ENCODE data around the gene ZNF438.

ZNF438 gene

GRCh38 chr10:30822693-30823465 lies 208.8 kb downstream of the ZNF438 start:
- no peak overlapping the region for H3K27ac ChIP-seq (replicated peaks)
- TF ChIP-seq POLR2AphosphoS5 (IDR thresholded peaks at IDR 0.05; ENCODE audit: low read depth) (no peak), CTCF (IDR thresholded peaks at IDR 0.05; ENCODE audit: insufficient read depth, low read length) (no peak), SPI1 (IDR thresholded peaks at IDR 0.05; ENCODE audit: borderline replicate concordance, low read depth) (no peak), GABPA (IDR thresholded peaks at IDR 0.05; ENCODE audit: low read depth) (no peak), REST (IDR thresholded peaks at IDR 0.05; ENCODE audit: insufficient replicate concordance, low read depth) (no peak)
- no peak overlapping the region for H3K4me3 ChIP-seq (replicated peaks; ENCODE audit: insufficient read depth, low read length)
- no peaks in the 10 kb centered on the region for H3K27me3 ChIP-seq (ENCODE audit: insufficient read depth, poor library complexity, severe bottlenecking)
- no peak for DNase-seq (ENCODE audit: low read depth in 1 of 2, low spot score in 1 of 2)

GRCh38 chr10:30821994-30822692 lies 209.5 kb downstream of the ZNF438 start:
- DNase-seq (ENCODE audit: low read depth in 1 of 2, low spot score in 1 of 2) = no peak
- no peak for TF ChIP-seq REST (IDR thresholded peaks at IDR 0.05; ENCODE audit: insufficient replicate concordance, low read depth)
- no peak for TF ChIP-seq GABPA (IDR thresholded peaks at IDR 0.05; ENCODE audit: low read depth)
- no peak for TF ChIP-seq CTCF (IDR thresholded peaks at IDR 0.05; ENCODE audit: insufficient read depth, low read length)
- no peak for TF ChIP-seq POLR2AphosphoS5 (IDR thresholded peaks at IDR 0.05; ENCODE audit: low read depth)
- no peak for TF ChIP-seq SPI1 (IDR thresholded peaks at IDR 0.05; ENCODE audit: borderline replicate concordance, low read depth)
- Histone ChIP-seq H3K27me3 (ENCODE audit: insufficient read depth, poor library complexity, severe bottlenecking) (no peaks in the 10 kb centered on the region), H3K27ac (replicated peaks) (no peak overlapping the region), H3K4me3 (replicated peaks; ENCODE audit: insufficient read depth, low read length) (no peak overlapping the region)

- H3K4me3 ChIP-seq (replicated peaks; ENCODE audit: insufficient read depth, low read length) = no peak overlapping the region
- TF ChIP-seq GABPA (IDR thresholded peaks at IDR 0.05; ENCODE audit: low read depth) (no peak), REST (IDR thresholded peaks at IDR 0.05; ENCODE audit: insufficient replicate concordance, low read depth) (no peak), CTCF (IDR thresholded peaks at IDR 0.05; ENCODE audit: insufficient read depth, low read length) (no peak), SPI1 (IDR thresholded peaks at IDR 0.05; ENCODE audit: borderline replicate concordance, low read depth) (no peak), POLR2AphosphoS5 (IDR thresholded peaks at IDR 0.05; ENCODE audit: low read depth) (no peak)
- no peaks in the 10 kb centered on the region for H3K27me3 ChIP-seq (ENCODE audit: insufficient read depth, poor library complexity, severe bottlenecking)
- no peak overlapping the region for H3K27ac ChIP-seq (replicated peaks)
- no peak for DNase-seq (ENCODE audit: low read depth in 1 of 2, low spot score in 1 of 2)
Measured at GRCh38 chr10:30821261-30821993, 210.2 kb downstream of the ZNF438 start.
